ENCODE measurements around the gene MSI2.

Gene MSI2

GRCh38 chr17:57305908-57306504 is 49.7 kb downstream of the MSI2 start:
- DNase-seq (ENCODE audit: low read depth) = no peak
- no peak for TF ChIP-seq CTCF (conservative IDR thresholded peaks at IDR 0.05; ENCODE audit: low read depth, low read length)
- no peak overlapping the region for H3K4me3 ChIP-seq (ENCODE audit: low read depth, low read length)

- DNase-seq (ENCODE audit: low read depth) = no peak
- no peak overlapping the region for H3K4me3 ChIP-seq (ENCODE audit: low read depth, low read length)
- TF ChIP-seq CTCF (conservative IDR thresholded peaks at IDR 0.05; ENCODE audit: low read depth, low read length) = no peak
Observed at GRCh38 chr17:57308543-57309186, 52.3 kb downstream of the MSI2 start.

GRCh38 chr17:57309479-57309878 is 53.2 kb downstream of the MSI2 start:
- H3K4me3 ChIP-seq (ENCODE audit: low read depth, low read length) = no peak overlapping the region
- no peak for DNase-seq (ENCODE audit: low read depth)
- TF ChIP-seq CTCF (conservative IDR thresholded peaks at IDR 0.05; ENCODE audit: low read depth, low read length) = no peak

GRCh38 chr17:57311281-57312216 is 55.2 kb downstream of the MSI2 start:
- H3K4me3 ChIP-seq (ENCODE audit: low read depth, low read length) = no peak overlapping the region
- DNase-seq (ENCODE audit: low read depth) = no peak
- no peak for TF ChIP-seq CTCF (conservative IDR thresholded peaks at IDR 0.05; ENCODE audit: low read depth, low read length)

- DNase-seq (ENCODE audit: low read depth) = peak; percentile 17
- TF ChIP-seq CTCF (conservative IDR thresholded peaks at IDR 0.05; ENCODE audit: low read depth, low read length) = no peak
- no peak overlapping the region for H3K4me3 ChIP-seq (ENCODE audit: low read depth, low read length)
Observed at GRCh38 chr17:57312242-57312641, 55.9 kb downstream of the MSI2 start.

- TF ChIP-seq CTCF (conservative IDR thresholded peaks at IDR 0.05; ENCODE audit: low read depth, low read length) = no peak
- H3K4me3 ChIP-seq (ENCODE audit: low read depth, low read length) = no peak overlapping the region
- DNase-seq (ENCODE audit: low read depth) = no peak
Observed at GRCh38 chr17:57313097-57313835, 56.9 kb downstream of the MSI2 start.

Measured in choroid plexus epithelial cell (primary cell).